ENCODE results near the gene TRIOBP. TPM values are rescaled to one million over a fixed set of nuclear protein-coding genes. Genes with fewer than 3 reads are reported as not detected.
A peak's percentile ranks its signal among the peaks of the same experiment; 100 is the strongest.

TRIOBP gene
- total RNA-seq, 1 experiment from 2014 or later, result 92.5 TPM

DNA sequence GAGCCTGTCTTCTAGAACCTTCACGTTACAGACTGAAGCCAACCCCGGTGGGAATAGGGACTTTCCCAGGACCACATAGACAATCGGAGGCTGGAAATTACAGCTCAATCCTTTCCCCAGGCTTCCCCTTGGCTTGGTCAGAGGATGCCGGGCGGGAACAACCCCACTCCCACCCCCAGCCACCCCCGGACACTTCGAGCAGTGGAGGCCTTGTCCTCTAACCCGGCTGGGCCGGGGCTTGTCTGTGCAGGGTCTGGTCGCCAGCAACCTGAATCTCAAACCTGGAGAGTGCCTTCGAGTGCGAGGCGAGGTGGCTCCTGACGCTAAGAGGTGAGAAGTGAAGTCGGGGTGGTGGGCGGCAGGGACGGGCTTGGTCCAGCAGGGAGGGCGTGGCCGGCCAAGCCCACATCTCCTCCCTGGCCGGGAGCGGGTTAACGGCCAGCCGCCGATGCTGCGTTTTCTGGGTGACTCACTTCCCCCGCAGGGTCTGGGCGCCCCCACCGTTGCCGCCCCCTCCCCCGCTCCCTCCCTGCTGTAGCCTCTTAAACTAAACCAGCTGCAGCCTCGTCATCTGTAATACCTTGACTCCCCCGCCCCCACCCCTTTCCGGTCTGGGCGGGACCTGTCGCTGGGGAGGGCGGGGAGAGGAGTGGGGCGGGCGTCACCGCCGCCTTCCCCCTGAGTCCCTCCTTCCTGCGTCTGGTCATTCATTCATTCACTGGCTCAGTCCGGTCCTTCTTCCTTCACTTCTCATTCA, 19.9 kb upstream of the TRIOBP start:
- Histone ChIP-seq H3K9me3 (replicated peaks) (no peaks in the 10 kb centered on the region), H3K4me1 (replicated peaks) (peaks cover 35% of the 10 kb centered on the region), H3K4me3 (peak overlapping the region; percentile 68), H3K27me3 (replicated peaks) (no peaks in the 10 kb centered on the region), H3K27ac (peak overlapping the region; percentile 76), H3K36me3 (peaks cover 52% of the 10 kb centered on the region)
- DNase-seq (ENCODE audit: low read depth in 1 of 2, low spot score in 2 of 2), result peak; percentile 94 to 99

GRCh38 chr22:37677493-37677974, 19.3 kb upstream of the TRIOBP start:
- Histone ChIP-seq H3K36me3 (peaks cover 52% of the 10 kb centered on the region), H3K4me3 (peak overlapping the region; percentile 68), H3K27ac (no peak overlapping the region), H3K27me3 (replicated peaks) (no peaks in the 10 kb centered on the region), H3K4me1 (replicated peaks) (peaks cover 35% of the 10 kb centered on the region), H3K9me3 (replicated peaks) (no peaks in the 10 kb centered on the region)
- DNase-seq (ENCODE audit: low read depth in 1 of 2, low spot score in 2 of 2), result no peak

GRCh38 chr22:37678372-37678771, 18.5 kb upstream of the TRIOBP start:
- Histone ChIP-seq H3K27me3 (replicated peaks) (no peaks in the 10 kb centered on the region), H3K9me3 (replicated peaks) (no peaks in the 10 kb centered on the region), H3K36me3 (peaks cover 52% of the 10 kb centered on the region), H3K4me3 (peak overlapping the region; percentile 68; the same call in 1 of the 2 replicates), H3K4me1 (replicated peaks) (peaks cover 35% of the 10 kb centered on the region), H3K27ac (no peak overlapping the region)
- no peak for DNase-seq (ENCODE audit: low read depth in 1 of 2, low spot score in 2 of 2)

DNA sequence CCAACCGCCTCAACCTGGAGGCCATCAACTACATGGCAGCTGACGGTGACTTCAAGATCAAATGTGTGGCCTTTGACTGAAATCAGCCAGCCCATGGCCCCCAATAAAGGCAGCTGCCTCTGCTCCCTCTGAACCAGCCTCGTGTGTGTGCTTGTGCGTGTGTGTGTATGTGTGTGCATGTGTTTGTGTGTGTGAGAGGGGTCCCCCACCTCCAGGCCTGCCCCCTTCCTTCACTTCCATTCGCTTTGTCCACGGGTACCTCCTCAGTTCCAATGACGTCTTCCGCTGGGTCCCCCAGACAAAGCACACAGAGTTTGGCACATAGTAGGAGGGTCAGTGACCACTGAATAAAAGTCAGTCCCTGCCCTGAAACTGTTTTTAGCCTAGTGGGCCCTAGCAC, 17.2 kb upstream of the TRIOBP start:
- Histone ChIP-seq H3K4me3 (no peak overlapping the region), H3K9me3 (replicated peaks) (no peaks in the 10 kb centered on the region), H3K4me1 (replicated peaks) (peaks cover 28% of the 10 kb centered on the region), H3K27ac (no peak overlapping the region), H3K36me3 (peaks cover 52% of the 10 kb centered on the region), H3K27me3 (replicated peaks) (no peaks in the 10 kb centered on the region)
- no peak for DNase-seq (ENCODE audit: low read depth in 1 of 2, low spot score in 2 of 2)

- H3K27ac ChIP-seq, result no peak overlapping the region
- DNase-seq (ENCODE audit: low read depth in 1 of 2, low spot score in 2 of 2), result no peak
Measured at GRCh38 chr22:37680191-37680851, 16.5 kb upstream of the TRIOBP start.

DNA sequence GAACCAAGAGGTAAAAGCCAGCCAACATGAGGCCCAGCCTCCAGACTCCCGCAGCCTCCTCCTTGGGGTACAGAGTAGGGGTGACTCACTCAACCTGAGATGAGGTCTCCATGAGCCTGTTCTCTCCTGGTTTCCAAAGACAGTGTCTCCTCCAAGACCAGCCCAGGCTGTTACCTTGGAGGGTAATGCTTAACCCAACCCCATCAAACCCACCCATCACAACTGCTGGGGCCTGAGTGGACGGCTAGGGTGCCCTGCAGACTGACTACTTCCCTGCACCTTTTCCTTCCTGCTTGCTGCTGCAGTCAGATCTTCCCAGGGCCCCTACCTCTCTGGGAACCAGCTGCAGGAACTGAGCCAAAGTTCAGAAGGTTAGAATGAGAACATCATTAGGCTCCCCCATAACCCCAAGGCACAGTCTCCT, 15.8 kb upstream of the TRIOBP start:
- peak in 1 of 2 experiments; percentile 38 for DNase-seq (ENCODE audit: low read depth in 1 of 2, low spot score in 2 of 2)
- peaks cover 25% of the 10 kb centered on the region for H3K4me1 ChIP-seq (replicated peaks)
- H3K9me3 ChIP-seq (replicated peaks), result no peaks in the 10 kb centered on the region
- H3K36me3 ChIP-seq, result peaks cover 48% of the 10 kb centered on the region
- no peak overlapping the region for H3K4me3 ChIP-seq
- no peak overlapping the region for H3K27ac ChIP-seq
- H3K27me3 ChIP-seq (replicated peaks), result no peaks in the 10 kb centered on the region

More at GRCh38 chr22:37680191-37680851, 16.5 kb upstream of the TRIOBP start:
- Histone ChIP-seq H3K27me3 (replicated peaks) (no peaks in the 10 kb centered on the region), H3K9me3 (replicated peaks) (no peaks in the 10 kb centered on the region), H3K4me3 (no peak overlapping the region), H3K4me1 (replicated peaks) (peaks cover 22% of the 10 kb centered on the region), H3K36me3 (peaks cover 52% of the 10 kb centered on the region)

DNA sequence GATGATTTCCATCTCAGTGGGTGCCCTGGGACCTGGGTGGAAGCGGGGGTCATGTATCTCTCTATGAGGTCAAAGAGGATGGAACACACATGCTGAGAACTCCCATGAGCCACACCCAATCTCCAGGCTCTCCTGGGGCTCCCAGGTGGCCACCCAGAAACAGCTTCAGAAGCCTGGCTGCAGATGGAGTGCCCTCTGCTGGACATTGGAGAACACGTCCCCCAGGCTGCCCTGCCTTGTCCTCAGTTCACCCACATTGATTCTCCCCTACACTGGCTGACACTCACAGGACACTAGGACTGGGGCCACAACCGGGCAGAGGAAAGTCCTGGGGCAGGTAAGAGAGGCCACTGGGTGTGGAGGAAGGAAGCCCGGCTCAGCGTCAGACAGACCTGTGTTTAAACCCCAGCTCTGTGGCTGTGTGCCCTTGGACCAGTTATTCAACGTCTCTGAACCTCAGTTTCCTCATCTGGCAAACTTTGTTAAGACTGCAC, 15.2 kb upstream of the TRIOBP start:
- DNase-seq (ENCODE audit: low read depth in 1 of 2, low spot score in 2 of 2), result peak; percentile 69 to 83
- Histone ChIP-seq H3K27me3 (replicated peaks) (no peaks in the 10 kb centered on the region), H3K9me3 (replicated peaks) (no peaks in the 10 kb centered on the region), H3K4me1 (replicated peaks) (peaks cover 26% of the 10 kb centered on the region), H3K4me3 (no peak overlapping the region), H3K27ac (no peak overlapping the region), H3K36me3 (peaks cover 43% of the 10 kb centered on the region)

DNA sequence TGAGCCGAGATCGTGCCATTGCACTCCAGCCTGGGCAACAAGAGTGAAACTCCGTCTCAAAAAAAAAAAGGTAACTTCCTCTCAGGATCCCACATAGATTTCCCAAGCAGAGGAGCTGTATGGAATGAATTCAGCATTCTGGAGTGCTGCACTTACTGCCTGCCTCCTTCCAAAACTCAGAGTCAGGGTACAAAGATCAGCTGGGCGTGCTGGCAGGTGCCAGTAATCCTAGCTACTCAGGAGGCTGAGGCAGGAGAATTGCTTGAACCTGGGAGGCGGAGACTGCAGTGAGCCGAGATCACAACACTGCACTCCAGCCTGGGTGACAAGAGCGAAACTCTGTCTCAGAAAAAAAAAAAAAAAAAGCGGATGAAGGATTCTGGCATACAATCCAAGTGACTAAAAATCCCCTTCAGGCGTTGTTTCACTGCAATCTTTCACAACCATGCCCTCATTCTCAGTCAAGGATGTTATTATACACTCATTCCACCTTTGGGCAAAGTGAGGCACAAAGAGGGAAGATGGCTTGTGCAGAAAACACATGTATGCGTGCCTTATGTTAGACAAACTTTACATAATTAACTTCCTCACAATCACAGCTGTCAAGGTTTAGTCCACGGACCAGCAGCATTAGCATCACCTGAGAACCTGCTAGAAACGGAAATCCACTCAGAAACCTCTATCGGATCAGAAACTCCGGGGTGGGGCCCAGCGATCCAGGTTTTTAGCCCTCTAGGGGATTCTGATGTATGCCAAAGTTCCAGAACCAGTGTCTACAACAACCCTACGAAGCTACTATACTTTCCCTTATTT, 11.8 kb upstream of the TRIOBP start:
- H3K27ac ChIP-seq, result no peak overlapping the region
- peaks cover 32% of the 10 kb centered on the region for H3K36me3 ChIP-seq
- H3K4me1 ChIP-seq (replicated peaks), result peaks cover 23% of the 10 kb centered on the region
- no peak overlapping the region for H3K4me3 ChIP-seq
- no peak for DNase-seq (ENCODE audit: low read depth in 1 of 2, low spot score in 2 of 2)
- H3K27me3 ChIP-seq (replicated peaks), result no peaks in the 10 kb centered on the region
- H3K9me3 ChIP-seq (replicated peaks), result no peaks in the 10 kb centered on the region

DNA sequence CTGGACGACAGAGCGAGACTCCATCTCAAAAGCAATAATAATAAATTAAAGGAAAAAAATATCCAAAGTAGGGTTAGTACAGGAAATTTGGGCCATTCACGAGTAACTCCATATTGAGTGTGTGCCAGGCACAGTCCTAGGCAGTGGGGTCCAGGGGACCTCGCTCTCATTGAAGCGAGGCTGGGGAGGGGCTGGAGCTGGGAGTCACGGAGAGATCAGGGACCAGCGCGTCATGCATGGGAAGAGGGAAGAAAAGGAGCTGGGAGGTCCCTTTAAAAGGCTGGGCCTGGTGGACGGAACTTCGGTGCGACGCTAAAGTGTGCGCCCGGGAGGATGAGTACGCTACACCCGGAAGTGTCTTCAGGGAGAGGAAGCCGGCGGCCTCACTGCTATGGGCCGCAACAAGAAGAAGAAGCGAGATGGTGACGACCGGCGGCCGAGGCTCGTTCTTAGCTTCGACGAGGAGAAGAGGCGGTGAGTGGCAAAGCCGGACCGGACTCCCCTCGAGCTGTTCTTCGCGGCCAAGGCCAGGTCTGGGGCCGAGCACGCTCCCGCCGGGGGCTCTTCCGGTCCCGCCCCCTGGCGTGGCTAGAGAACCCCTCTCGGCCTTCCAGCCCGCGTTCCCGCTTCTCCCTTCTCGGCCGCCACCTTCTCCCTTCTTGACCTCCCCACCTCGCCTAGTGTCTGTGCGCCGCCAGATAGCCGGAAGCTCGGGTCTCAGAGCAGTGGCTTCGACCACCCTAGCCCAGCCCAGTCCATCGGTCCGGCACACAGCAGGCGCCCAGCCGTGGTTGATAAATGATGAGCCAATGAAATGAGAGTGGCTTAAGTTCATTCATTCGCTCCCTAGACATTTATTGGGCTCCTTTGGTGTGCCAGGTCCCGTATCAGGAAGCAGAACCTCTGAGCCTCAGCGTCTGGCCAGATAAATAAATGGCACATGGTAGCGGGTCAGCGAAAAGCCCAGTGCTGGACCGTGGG, 10.6 kb upstream of the TRIOBP start, which contains the start of gene NOL12:
Gene NOL12 (plus strand): TSS at position 342 of the 981 bp plus-strand sequence. CDS start 50 bp downstream, at position 392.
- peaks cover 14% of the 10 kb centered on the region for H3K4me1 ChIP-seq (replicated peaks)
- H3K4me3 ChIP-seq, result peak within 1 kb of the TSS; percentile 69
- no peaks in the 10 kb centered on the region for H3K9me3 ChIP-seq (replicated peaks)
- H3K36me3 ChIP-seq, result peaks cover 35% of the 10 kb centered on the region
- H3K27ac ChIP-seq, result peak within 1 kb of the TSS; percentile 71
- H3K27me3 ChIP-seq (replicated peaks), result no peaks in the 10 kb centered on the region
- DNase-seq (ENCODE audit: low read depth in 1 of 2, low spot score in 2 of 2), result peak; percentile 84 to 96

GRCh38 chr22:37690407-37690806, 6.4 kb upstream of the TRIOBP start:
- Histone ChIP-seq H3K4me3 (no peak overlapping the region), H3K27ac (no peak overlapping the region), H3K36me3 (peaks cover 65% of the 10 kb centered on the region), H3K9me3 (replicated peaks) (no peaks in the 10 kb centered on the region), H3K27me3 (replicated peaks) (no peaks in the 10 kb centered on the region), H3K4me1 (replicated peaks) (peaks cover 9% of the 10 kb centered on the region)
- DNase-seq (ENCODE audit: low read depth in 1 of 2, low spot score in 2 of 2), result no peak

DNA sequence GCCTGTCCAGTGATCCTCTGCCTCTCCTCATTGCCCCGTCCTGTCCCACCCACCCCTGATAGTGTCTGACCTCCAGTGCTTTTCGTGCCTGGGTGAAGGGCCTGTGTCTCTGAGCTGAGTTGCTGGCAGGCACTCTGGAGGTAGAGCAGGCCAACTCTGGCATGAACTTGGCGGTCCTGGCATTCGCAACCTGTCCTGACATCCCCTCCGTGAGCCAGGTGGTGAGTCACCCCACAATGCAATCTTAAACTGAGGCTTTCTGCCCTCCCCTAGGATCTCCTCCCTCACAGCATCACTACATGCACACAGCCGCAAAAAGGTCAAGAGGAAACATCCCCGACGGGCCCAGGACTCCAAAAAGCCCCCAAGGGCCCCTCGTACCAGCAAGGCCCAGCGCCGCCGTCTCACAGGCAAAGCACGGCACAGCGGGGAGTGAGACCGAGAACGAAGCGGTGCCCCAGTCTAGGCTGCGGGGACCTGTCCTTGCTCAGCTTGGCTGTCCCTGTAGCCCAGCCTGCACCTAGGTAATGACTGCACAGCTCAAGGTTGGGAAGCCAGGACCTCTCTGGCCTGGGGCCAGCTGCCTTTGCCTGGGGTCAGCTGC, 5.8 kb upstream of the TRIOBP start:
- H3K9me3 ChIP-seq (replicated peaks), result no peaks in the 10 kb centered on the region
- H3K27me3 ChIP-seq (replicated peaks), result no peaks in the 10 kb centered on the region
- H3K4me1 ChIP-seq (replicated peaks), result peaks cover 6% of the 10 kb centered on the region
- DNase-seq (ENCODE audit: low read depth in 1 of 2, low spot score in 2 of 2), result no peak
- peaks cover 65% of the 10 kb centered on the region for H3K36me3 ChIP-seq
- no peak overlapping the region for H3K4me3 ChIP-seq
- H3K27ac ChIP-seq, result no peak overlapping the region

DNA sequence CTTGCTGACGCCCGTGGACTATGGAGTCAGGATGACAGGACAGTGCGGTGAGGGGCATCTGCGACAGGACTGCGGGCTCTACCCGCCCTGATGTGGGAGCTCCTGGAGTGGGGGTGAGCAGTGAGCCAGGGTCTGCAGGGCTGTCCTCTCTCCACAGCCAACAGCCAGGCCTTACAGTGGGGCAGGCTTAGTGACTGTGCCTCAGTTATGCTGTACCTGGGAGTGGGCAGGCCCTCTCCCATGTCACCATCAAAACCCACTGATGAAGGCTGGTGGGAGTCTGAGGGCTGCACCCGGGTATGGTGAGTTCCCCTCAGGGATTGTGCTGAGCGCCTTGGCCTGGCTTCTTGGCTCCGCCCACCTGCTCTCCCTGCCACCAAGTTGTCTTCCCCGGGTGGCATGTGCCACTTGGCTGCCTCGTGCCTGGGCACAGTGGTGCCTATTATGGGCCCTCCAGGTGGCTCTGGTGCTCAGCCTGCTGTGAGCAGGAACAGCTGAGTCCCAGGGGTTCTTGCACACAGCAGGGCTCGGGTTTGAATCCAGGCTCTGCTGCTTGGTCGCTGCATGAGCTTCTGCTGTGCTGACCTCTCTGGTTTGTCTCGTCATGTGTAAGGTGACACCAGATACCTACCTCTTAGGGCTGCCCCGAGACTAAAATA, 4.1 kb upstream of the TRIOBP start:
- no peaks in the 10 kb centered on the region for H3K27me3 ChIP-seq (replicated peaks)
- H3K9me3 ChIP-seq (replicated peaks), result no peaks in the 10 kb centered on the region
- H3K36me3 ChIP-seq, result peaks cover 65% of the 10 kb centered on the region
- no peak overlapping the region for H3K27ac ChIP-seq
- H3K4me3 ChIP-seq, result no peak overlapping the region
- DNase-seq (ENCODE audit: low read depth in 1 of 2, low spot score in 2 of 2), result no peak
- H3K4me1 ChIP-seq (replicated peaks), result peaks cover 8% of the 10 kb centered on the region
